Measurements from ENCODE around the gene ATP23.
A peak's percentile ranks its signal among the peaks of the same experiment; 100 is the strongest.

The ATP23 gene

DNA sequence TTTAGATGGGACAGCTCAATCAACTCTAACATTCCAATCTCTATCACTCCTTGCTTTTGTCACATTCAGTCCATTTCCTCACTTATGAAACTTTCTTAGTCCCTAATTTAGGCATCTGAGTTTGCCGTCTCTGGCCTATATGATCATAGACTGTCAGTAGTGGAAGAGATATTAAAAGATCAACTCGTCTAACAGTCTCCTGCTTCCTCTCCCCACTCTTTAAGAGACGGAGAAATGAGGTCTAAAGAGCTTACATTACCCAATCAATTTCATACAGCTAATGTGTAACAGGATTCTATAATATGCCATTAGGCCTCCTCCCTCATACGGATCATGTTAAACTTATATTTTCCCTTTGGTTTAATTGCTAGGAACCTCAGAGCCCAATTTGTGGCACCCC lies 6.5 kb upstream of the ATP23 start:
- POLR2A ChIA-PET, result no interaction called here
- CTCF ChIA-PET, result interaction anchor here (1.5 to 1.6 kb wide), 2 partner anchors 29 to 178 kb away, joined by 3 to 5 read pairs; no protein-coding TSS in a partner anchor
- TF ChIP-seq, protein P1, sequence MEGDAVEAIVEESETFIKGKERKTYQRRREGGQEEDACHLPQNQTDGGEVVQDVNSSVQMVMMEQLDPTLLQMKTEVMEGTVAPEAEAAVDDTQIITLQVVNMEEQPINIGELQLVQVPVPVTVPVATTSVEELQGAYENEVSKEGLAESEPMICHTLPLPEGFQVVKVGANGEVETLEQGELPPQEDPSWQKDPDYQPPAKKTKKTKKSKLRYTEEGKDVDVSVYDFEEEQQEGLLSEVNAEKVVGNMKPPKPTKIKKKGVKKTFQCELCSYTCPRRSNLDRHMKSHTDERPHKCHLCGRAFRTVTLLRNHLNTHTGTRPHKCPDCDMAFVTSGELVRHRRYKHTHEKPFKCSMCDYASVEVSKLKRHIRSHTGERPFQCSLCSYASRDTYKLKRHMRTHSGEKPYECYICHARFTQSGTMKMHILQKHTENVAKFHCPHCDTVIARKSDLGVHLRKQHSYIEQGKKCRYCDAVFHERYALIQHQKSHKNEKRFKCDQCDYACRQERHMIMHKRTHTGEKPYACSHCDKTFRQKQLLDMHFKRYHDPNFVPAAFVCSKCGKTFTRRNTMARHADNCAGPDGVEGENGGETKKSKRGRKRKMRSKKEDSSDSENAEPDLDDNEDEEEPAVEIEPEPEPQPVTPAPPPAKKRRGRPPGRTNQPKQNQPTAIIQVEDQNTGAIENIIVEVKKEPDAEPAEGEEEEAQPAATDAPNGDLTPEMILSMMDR (IDR thresholded peaks at IDR 0.05; ENCODE audit: control extremely low read depth, extremely low read depth, low read depth, missing control alignments), result no peak
- DNase-seq (ENCODE audit: extremely low spot score), result no peak

GRCh38 chr12:57935331-57935730 lies 6.0 kb upstream of the ATP23 start:
- ChIA-PET CTCF (no interaction called here), POLR2A (no interaction called here)
- TF ChIP-seq, protein P1 (IDR thresholded peaks at IDR 0.05; ENCODE audit: control extremely low read depth, extremely low read depth, low read depth, missing control alignments), result no peak
- DNase-seq (ENCODE audit: extremely low spot score), result no peak

GRCh38 chr12:57935839-57936512 lies 5.4 kb upstream of the ATP23 start:
- ChIA-PET CTCF (no interaction called here), POLR2A (no interaction called here)
- DNase-seq (ENCODE audit: extremely low spot score), result peak; percentile 88
- TF ChIP-seq, protein P1 (IDR thresholded peaks at IDR 0.05; ENCODE audit: control extremely low read depth, extremely low read depth, low read depth, missing control alignments), result no peak

DNA sequence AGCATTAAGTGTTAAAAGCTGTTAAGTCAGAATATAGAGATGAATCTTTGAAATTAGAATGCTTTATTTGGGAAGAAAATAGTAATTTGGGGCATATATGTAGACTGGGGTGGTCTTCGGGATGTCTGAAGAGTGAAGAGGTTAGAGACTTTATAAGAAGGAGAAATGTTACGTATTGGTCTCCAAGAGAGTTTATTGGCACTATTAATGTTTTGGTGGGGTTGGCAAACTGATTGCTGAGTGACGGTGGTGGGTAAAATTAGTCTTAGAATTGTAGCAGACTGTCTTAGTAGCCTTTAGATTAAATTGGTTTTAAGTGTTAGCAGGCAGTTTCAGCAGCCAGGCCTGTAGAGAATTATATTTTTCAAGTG lies 4.9 kb upstream of the ATP23 start:
- ChIA-PET POLR2A (no interaction called here), CTCF (no interaction called here)
- TF ChIP-seq, protein P1 (IDR thresholded peaks at IDR 0.05; ENCODE audit: control extremely low read depth, extremely low read depth, low read depth, missing control alignments), result no peak
- no peak for DNase-seq (ENCODE audit: extremely low spot score)

- DNase-seq (ENCODE audit: extremely low spot score), result no peak
- TF ChIP-seq, protein P1 (IDR thresholded peaks at IDR 0.05; ENCODE audit: control extremely low read depth, extremely low read depth, low read depth, missing control alignments), result no peak
- POLR2A ChIA-PET, result interaction anchor here (0.6 kb wide), 1 partner anchor 1308 kb away, joined by 4 read pairs; no protein-coding TSS in a partner anchor
- CTCF ChIA-PET, result no interaction called here
Observed at GRCh38 chr12:57939291-57939690, 2.1 kb upstream of the ATP23 start.

DNA sequence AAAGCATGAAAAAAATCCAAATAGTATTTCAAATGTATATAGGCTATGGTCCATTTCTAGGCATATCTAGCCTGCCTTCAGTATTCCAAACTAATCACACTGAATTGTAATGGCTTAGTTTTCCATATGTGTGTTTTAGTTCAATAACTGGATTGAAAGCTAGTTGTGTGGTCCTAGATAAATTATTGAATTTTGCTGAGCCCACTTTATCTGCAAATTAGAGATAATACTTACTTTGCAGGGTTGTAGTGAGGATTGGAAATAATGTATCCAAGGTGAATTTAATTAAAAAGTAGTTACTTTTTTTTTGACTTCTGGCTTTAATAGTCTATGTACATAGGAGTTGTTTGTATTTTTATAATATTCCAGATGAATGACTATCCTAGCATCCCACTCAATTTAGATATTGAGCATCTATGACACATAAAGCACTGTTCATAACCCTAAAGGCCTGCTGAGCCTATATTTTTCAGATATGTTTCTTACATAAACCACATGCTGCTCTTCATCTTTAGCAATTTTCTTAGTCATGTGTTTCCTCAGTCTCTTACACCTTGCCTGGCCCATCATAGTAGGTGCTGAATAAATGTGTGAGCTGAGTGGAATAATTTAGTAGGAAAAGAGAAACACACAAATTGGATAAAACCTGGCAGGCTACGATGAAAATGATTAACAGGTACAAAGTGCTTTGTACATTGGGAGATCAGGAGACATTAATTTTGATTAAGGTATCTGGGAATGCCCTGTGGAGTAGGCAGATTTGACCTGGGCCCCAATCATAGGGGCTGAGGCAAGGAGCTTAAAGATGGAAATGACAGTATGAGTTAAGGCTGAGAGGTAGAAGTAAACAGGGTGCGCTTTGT lies 1.1 kb upstream of the ATP23 start:
- no peak for DNase-seq (ENCODE audit: extremely low spot score)
- CTCF ChIA-PET, result interaction anchor here (1.7 kb wide), 1 partner anchor 157 kb away, joined by 5 read pairs; the partner anchor contains the start of gene TSFM
- TF ChIP-seq, protein P1 (IDR thresholded peaks at IDR 0.05; ENCODE audit: control extremely low read depth, extremely low read depth, low read depth, missing control alignments), result no peak
- POLR2A ChIA-PET, result interaction anchor here (1.0 kb wide), 2 partner anchors 18 to 191 kb away, joined by 4 read pairs; no protein-coding TSS in a partner anchor

Measured in GM10248 (cell line).